Heart left ventricle (tissue), 13 donors: ENCODE measurements around the gene EID1.

Experiments used
- POLR2A ChIP-seq, 2 donors: fragments of 450-650 bp; IDR thresholded peaks; one replicate each; pipeline ENCODE4 v1.6.1; 2017; ENCODE audit warnings: antibody characterized with exemption in 2 of 2, mild to moderate bottlenecking in 2 of 2, moderate library complexity in 2 of 2
- TF ChIP-seq, protein P1 (sequence below), 12 donors: fragments of 200-600 bp; sonication (generic) in 4 of 12; IDR thresholded peaks; one replicate each; pipeline versions ENCODE4 v1.5.0 to v1.8.0; 2018 to 2022; ENCODE audit warnings: antibody characterized with exemption in 12 of 12, mild to moderate bottlenecking in 5 of 12
- donor health status: ischemic (EF 13 %, LVEDD 7.1; RV severe dilation, severe dysfunction).
- donor health status: DM: no; HTN: yes; CAD: no.
- donor health status: DM: no; HTN: no; CAD: no.
- donor health status: ischemic (EF 25% LVEDD 6.9; RV normal size, moderate dysfunction).
- donor health status: ischemic (EF 25% LVEDD 5.7; RV mildly dilated, moderate dysfunction).
- donor health status: ischemic (EF 35%, LVEDD 5.7; RV mildly dilated, moderate dysfunction).
- donor health status: nonischemic (EF 11% LVEDD 7.7; RV severe dilation, severe dysfunction).
- donor health status: DM: yes; HTN: yes; CAD: no.
- donor health status: PGD.
- donor health status: ischemic (EF 29% LVEDD 5.4; RV normal size, mild dysfunction).
- donor health status: nonischemic (EF 23%, LVEDD 6.1; RV moderate dilation, normal function).

DNA sequence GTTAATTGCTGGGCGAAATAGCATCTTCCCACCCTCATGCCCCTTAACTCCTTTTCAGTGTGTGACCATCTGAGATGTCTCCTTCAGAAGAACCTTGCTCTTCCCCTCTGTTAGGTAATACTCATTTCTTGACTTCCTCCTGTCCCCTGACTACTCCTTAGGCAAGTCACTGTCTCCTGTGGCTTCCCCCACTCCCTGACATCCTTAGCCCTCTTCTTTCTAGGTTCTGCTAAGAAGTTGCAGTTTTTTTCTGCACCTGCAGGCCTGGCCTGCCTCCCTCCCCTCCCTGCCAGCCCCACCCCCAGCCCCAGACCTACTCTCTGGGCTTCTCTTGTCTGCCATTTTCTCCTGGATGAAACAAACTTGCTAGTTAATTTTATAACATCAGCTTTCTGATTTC, 15.2 kb upstream of the EID1 start:
- TF ChIP-seq, protein P1, sequence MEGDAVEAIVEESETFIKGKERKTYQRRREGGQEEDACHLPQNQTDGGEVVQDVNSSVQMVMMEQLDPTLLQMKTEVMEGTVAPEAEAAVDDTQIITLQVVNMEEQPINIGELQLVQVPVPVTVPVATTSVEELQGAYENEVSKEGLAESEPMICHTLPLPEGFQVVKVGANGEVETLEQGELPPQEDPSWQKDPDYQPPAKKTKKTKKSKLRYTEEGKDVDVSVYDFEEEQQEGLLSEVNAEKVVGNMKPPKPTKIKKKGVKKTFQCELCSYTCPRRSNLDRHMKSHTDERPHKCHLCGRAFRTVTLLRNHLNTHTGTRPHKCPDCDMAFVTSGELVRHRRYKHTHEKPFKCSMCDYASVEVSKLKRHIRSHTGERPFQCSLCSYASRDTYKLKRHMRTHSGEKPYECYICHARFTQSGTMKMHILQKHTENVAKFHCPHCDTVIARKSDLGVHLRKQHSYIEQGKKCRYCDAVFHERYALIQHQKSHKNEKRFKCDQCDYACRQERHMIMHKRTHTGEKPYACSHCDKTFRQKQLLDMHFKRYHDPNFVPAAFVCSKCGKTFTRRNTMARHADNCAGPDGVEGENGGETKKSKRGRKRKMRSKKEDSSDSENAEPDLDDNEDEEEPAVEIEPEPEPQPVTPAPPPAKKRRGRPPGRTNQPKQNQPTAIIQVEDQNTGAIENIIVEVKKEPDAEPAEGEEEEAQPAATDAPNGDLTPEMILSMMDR (IDR thresholded peaks at IDR 0.05) = no peak
- TF ChIP-seq POLR2A (IDR thresholded peaks at IDR 0.05) = no peak
